ENCODE results near the gene IL7R. TPM values are rescaled to one million over a fixed set of nuclear protein-coding genes. Genes with fewer than 3 reads are reported as not detected.

Gene IL7R
- total RNA-seq, 1 experiment from 2014 or later: not detected

GRCh38 chr5:35899800-35900199, 43.1 kb downstream of the IL7R start:
- no peak for DNase-seq
- no peak overlapping the region for H2BK20ac ChIP-seq (ENCODE audit: low read depth, low read length, poor library complexity, severe bottlenecking)
- H2AK5ac ChIP-seq (ENCODE audit: insufficient read length, low read length): no peak overlapping the region
- Mint-ChIP-seq H3K27me3 (ENCODE audit: low read depth) (no peaks in the 10 kb centered on the region; the same call in 1 of the 2 replicates), H3K4me3 (no peak overlapping the region), H3K4me1 (0 out of 4 replicates have a peak, but pooled peaks cover 0 to 3% of the 10 kb centered on the region in 2 experiments), H3K9me3 (peaks cover 5 to 6% of the 10 kb centered on the region in 2 experiments; a peak in 4 of 5 replicates), H3K36me3 (ENCODE audit: insufficient read depth in 1 of 3, low read depth in 3 of 3) (no peaks in the 10 kb centered on the region), H3K27ac (no peak overlapping the region)
- no peaks in the 10 kb centered on the region for H4K20me1 ChIP-seq (ENCODE audit: control insufficient read depth, insufficient read depth, insufficient read length)
- no peak overlapping the region for H3K14ac ChIP-seq (ENCODE audit: insufficient read depth, low read length)
- TF ChIP-seq, protein P1, sequence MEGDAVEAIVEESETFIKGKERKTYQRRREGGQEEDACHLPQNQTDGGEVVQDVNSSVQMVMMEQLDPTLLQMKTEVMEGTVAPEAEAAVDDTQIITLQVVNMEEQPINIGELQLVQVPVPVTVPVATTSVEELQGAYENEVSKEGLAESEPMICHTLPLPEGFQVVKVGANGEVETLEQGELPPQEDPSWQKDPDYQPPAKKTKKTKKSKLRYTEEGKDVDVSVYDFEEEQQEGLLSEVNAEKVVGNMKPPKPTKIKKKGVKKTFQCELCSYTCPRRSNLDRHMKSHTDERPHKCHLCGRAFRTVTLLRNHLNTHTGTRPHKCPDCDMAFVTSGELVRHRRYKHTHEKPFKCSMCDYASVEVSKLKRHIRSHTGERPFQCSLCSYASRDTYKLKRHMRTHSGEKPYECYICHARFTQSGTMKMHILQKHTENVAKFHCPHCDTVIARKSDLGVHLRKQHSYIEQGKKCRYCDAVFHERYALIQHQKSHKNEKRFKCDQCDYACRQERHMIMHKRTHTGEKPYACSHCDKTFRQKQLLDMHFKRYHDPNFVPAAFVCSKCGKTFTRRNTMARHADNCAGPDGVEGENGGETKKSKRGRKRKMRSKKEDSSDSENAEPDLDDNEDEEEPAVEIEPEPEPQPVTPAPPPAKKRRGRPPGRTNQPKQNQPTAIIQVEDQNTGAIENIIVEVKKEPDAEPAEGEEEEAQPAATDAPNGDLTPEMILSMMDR (conservative IDR thresholded peaks at IDR 0.05): no peak
- H3K27me3 ChIP-seq (ENCODE audit: insufficient read depth, low read length): no peaks in the 10 kb centered on the region
- no peaks in the 10 kb centered on the region for H3K23me2 ChIP-seq (ENCODE audit: insufficient read length, low read depth, low read length, poor library complexity, severe bottlenecking)
- no peak overlapping the region for H3K18ac ChIP-seq (ENCODE audit: insufficient read length, low read depth, low read length)
- no peak overlapping the region for H2BK120ac ChIP-seq (ENCODE audit: low read depth, low read length, poor library complexity, severe bottlenecking)
- no CpG with 5 or more reads among the region's 3 CpGs for WGBS (ENCODE audit: extremely low coverage, insufficient read length, low lambda C conversion rate)
- no peak overlapping the region for H3K4me2 ChIP-seq (ENCODE audit: insufficient read depth, insufficient read length, low read length)
- H2BK12ac ChIP-seq (ENCODE audit: insufficient read length, low read depth, low read length): no peak overlapping the region
- no peak overlapping the region for H4K5ac ChIP-seq (ENCODE audit: insufficient read length, low read depth, low read length)
- H3K23ac ChIP-seq (ENCODE audit: insufficient read length, low read depth, low read length): no peak overlapping the region
- no peak overlapping the region for H4K8ac ChIP-seq (replicated peaks; ENCODE audit: insufficient read length, low read depth, low read length)
- no peaks in the 10 kb centered on the region for H3K9me3 ChIP-seq (ENCODE audit: control insufficient read depth, low read depth, low read length)
- H4K91ac ChIP-seq (ENCODE audit: insufficient read length, low read depth, low read length): no peak overlapping the region
- no peak overlapping the region for H3T11ph ChIP-seq (ENCODE audit: low read length)
- no peak overlapping the region for H2BK15ac ChIP-seq (ENCODE audit: low read depth, low read length)
- no peaks in the 10 kb centered on the region for H3K79me1 ChIP-seq (ENCODE audit: insufficient read depth, low read depth, low read length, poor library complexity, severe bottlenecking)
- H3K79me2 ChIP-seq (ENCODE audit: insufficient read depth, low read length): no peaks in the 10 kb centered on the region
- H2BK5ac ChIP-seq (ENCODE audit: insufficient read length, low read length): no peak overlapping the region
- H3K9ac ChIP-seq (ENCODE audit: extremely low read depth, insufficient read length, low read length): no peak overlapping the region
- no peak overlapping the region for H3K27ac ChIP-seq (ENCODE audit: insufficient read length, low read depth, low read length)
- H3K56ac ChIP-seq (ENCODE audit: insufficient read length, low read depth, low read length): no peak overlapping the region
- no peaks in the 10 kb centered on the region for H3K4me1 ChIP-seq (ENCODE audit: insufficient read depth, low read length)
- H3K4ac ChIP-seq (ENCODE audit: low read depth, low read length): no peak overlapping the region
- no peak overlapping the region for H2AFZ ChIP-seq (ENCODE audit: low read length)
